ENCODE measurements around the gene PCAT6.
"Not testable (repeated sequence)": the region's sequence is repeated elsewhere in the genome, so short reads cannot be mapped to it uniquely, and the experiment has no call there.

PCAT6 gene

GRCh38 chr1:202807926-202808757 is 2.6 kb upstream of the PCAT6 start, which contains the start of gene KDM5B:
Gene KDM5B, minus strand, starts transcription at chr1:202808421. Its CDS starts 116 bp downstream, at chr1:202808305.
- peak; percentile 50 to 58 for DNase-seq

- no peak for DNase-seq
Measured at GRCh38 chr1:202809597-202810159, 1.1 kb upstream of the PCAT6 start.

- DNase-seq, result no peak
Measured at GRCh38 chr1:202810193-202810614, 550 bp upstream of the PCAT6 start.

GRCh38 chr1:202811296-202812175 is 782 bp downstream of the PCAT6 start:
- peak in 1 of 2 donors; percentile 21 for DNase-seq

- no peak for DNase-seq
Measured at GRCh38 chr1:202812176-202813026, 1.6 kb downstream of the PCAT6 start.

GRCh38 chr1:202815120-202815519 is 4.4 kb downstream of the PCAT6 start:
- no peak for DNase-seq

- DNase-seq, result no peak
Measured at GRCh38 chr1:202818819-202819218, 8.1 kb downstream of the PCAT6 start.

- no peak for DNase-seq
Measured at GRCh38 chr1:202821467-202821866, 10.7 kb downstream of the PCAT6 start.

GRCh38 chr1:202825748-202826147 is 15.0 kb downstream of the PCAT6 start:
- DNase-seq, result no peak

- not testable (repeated sequence) for DNase-seq
Measured at GRCh38 chr1:202829223-202829622, 18.5 kb downstream of the PCAT6 start.

GRCh38 chr1:202831906-202832305 is 21.2 kb downstream of the PCAT6 start:
- DNase-seq, result no peak

- DNase-seq, result peak in 1 of 2 donors; percentile 26
Measured at GRCh38 chr1:202834771-202835547, 24.2 kb downstream of the PCAT6 start.

- no peak for DNase-seq
Measured at GRCh38 chr1:202835548-202836072, 24.9 kb downstream of the PCAT6 start.

- no peak for DNase-seq
Measured at GRCh38 chr1:202836623-202837403, 26.1 kb downstream of the PCAT6 start.

- DNase-seq, result no peak
Measured at GRCh38 chr1:202837746-202838262, 27.1 kb downstream of the PCAT6 start.

GRCh38 chr1:202843081-202843480 is 32.3 kb downstream of the PCAT6 start:
- DNase-seq, result no peak

GRCh38 chr1:202844259-202844658 is 33.5 kb downstream of the PCAT6 start:
- DNase-seq, result no peak

GRCh38 chr1:202844935-202845334 is 34.2 kb downstream of the PCAT6 start:
- DNase-seq, result no peak

- no peak for DNase-seq
Measured at GRCh38 chr1:202848191-202848542, 37.4 kb downstream of the PCAT6 start.

Measured in stimulated activated CD4-positive, alpha-beta T cell treated with anti-CD3 and anti-CD28 coated beads, Interleukin-2, amount 100 ng/mL, for 48 hours (primary cell).